ENCODE measurements around the gene TMEM184B. TPM values are rescaled to one million over a fixed set of nuclear protein-coding genes. Genes with fewer than 3 reads are reported as not detected.

The TMEM184B gene
- total and polyA plus RNA-seq, 2 donors (not counting 1 experiment from before 2014, with no cell fraction given), result 9.9 to 24.7 TPM

DNA sequence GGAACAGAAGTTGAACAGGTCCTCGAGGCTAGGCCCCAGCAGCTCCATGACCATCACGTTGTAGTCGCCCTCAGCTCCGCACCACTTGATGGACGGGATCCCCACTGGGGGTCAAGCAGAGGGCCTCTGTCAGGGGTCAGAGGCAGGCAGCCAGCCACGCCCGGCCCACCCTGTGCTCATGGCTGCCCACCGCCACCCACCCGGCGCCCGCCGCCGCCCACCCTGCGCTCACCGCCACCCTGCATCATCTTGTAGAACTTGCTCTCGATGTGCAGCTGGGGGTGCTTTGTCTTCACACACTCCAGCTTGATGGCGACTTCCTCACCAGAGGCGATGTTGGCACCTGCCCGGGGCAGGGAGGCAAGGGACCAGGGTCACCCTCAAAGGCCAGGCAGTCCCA lies 30.1 kb upstream of the TMEM184B start:
- peaks cover 11 to 19% of the 10 kb centered on the region in 2 donors for H3K4me1 ChIP-seq (ENCODE audit: control insufficient read depth in 2 of 2, insufficient read depth in 2 of 2, low read length in 2 of 2)
- Mint-ChIP-seq H3K27ac (no peak overlapping the region), H3K27me3 (no peaks in the 10 kb centered on the region), H3K4me1 (peaks cover 23% of the 10 kb centered on the region), H3K4me3 (no peak overlapping the region), H3K9me3 (ENCODE audit: insufficient read depth) (no peaks in the 10 kb centered on the region)
- CTCF ChIA-PET, result no interaction called here
- H4K20me1 ChIP-seq (ENCODE audit: control insufficient read depth, insufficient read depth, low read length, poor library complexity, severe bottlenecking), result peaks cover 21% of the 10 kb centered on the region
- no peak overlapping the region for H3K27ac ChIP-seq (ENCODE audit: low read length in 2 of 2)
- no peaks in the 10 kb centered on the region for H3K27me3 ChIP-seq (replicated peaks in 1 of 4; ENCODE audit: control extremely low read depth in 1 of 4, control insufficient read depth in 3 of 4, insufficient read depth in 4 of 4, low read length in 3 of 4)
- H3K9ac ChIP-seq (ENCODE audit: low read length), result no peak overlapping the region
- DNase-seq (no peak), ATAC-seq (ENCODE audit: low read depth) (no peak)
- H3K36me3 ChIP-seq (replicated peaks in 1 of 2; ENCODE audit: control extremely low read depth in 1 of 2, control insufficient read depth in 1 of 2, extremely low read depth in 1 of 2, insufficient read depth in 2 of 2, low read length in 1 of 2), result peaks cover 0 to 49% of the 10 kb centered on the region in 2 experiments
- POLR2A ChIA-PET, result interaction anchor here (0.6 kb wide), 1 partner anchor 13 kb away, joined by 5 read pairs; no protein-coding TSS in a partner anchor
- H3K9me3 ChIP-seq (ENCODE audit: control extremely low read depth in 1 of 3, control insufficient read depth in 2 of 3, insufficient read depth in 1 of 3, low read length in 2 of 3), result no peaks in the 10 kb centered on the region
- TF ChIP-seq CTCF (IDR thresholded peaks at IDR 0.05), result no peak
- TF ChIP-seq EZH2 (IDR thresholded peaks at IDR 0.05; ENCODE audit: borderline replicate concordance, insufficient read depth, low read depth, low read length, poor library complexity, severe bottlenecking), result no peak
- WGBS (ENCODE audit: insufficient coverage), result 97% methylated on average over 19 of the region's 19 CpGs
- H3K79me2 ChIP-seq (ENCODE audit: control insufficient read depth, insufficient read depth, low read length), result peaks cover 38% of the 10 kb centered on the region
- H2AFZ ChIP-seq (ENCODE audit: insufficient read depth, low read depth, low read length, poor library complexity, severe bottlenecking), result no peak overlapping the region
- intact Hi-C loops (cut with micrococcal nuclease), result no loop called here
- no peak overlapping the region for H3K4me3 ChIP-seq (ENCODE audit: control extremely low read depth in 1 of 5, extremely low read depth in 1 of 5, insufficient read depth in 1 of 5, low read depth in 2 of 5, low read length in 4 of 5)
- no peak overlapping the region for H3K4me2 ChIP-seq (replicated peaks; ENCODE audit: low read depth, low read length, poor library complexity, severe bottlenecking)

DNA sequence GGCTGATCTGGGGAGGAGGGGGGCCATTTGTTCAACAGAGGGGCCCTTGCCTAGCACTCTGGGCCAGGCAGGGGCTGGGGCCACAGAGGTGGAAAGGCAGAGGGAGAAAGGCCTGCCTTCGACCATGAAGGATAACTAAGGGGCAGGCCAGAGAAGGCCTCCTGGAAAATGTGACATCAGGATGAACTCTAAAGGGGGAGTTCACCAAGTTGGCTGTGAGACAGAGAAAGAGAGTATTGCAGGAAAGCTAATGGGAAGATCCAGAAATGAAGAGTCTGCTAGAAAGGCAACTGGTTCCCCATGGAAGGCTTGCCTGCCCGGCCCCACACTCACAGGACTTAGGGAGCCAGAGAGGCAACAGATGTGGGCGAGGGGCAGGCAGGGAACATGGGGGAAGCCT lies 28.1 kb upstream of the TMEM184B start:
- 100% methylated on average over 3 of the region's 3 CpGs for WGBS (ENCODE audit: insufficient coverage)
- peaks cover 7 to 10% of the 10 kb centered on the region in 2 donors for H3K4me1 ChIP-seq (ENCODE audit: control insufficient read depth in 2 of 2, insufficient read depth in 2 of 2, low read length in 2 of 2)
- H3K9me3 ChIP-seq (ENCODE audit: control extremely low read depth in 1 of 3, control insufficient read depth in 2 of 3, insufficient read depth in 1 of 3, low read length in 2 of 3), result no peaks in the 10 kb centered on the region
- H3K27me3 ChIP-seq (replicated peaks in 1 of 4; ENCODE audit: control extremely low read depth in 1 of 4, control insufficient read depth in 3 of 4, insufficient read depth in 4 of 4, low read length in 3 of 4), result no peaks in the 10 kb centered on the region
- no peak for DNase-seq
- Mint-ChIP-seq H3K4me3 (no peak overlapping the region), H3K4me1 (peaks cover 15% of the 10 kb centered on the region), H3K27ac (no peak overlapping the region), H3K9me3 (ENCODE audit: insufficient read depth) (no peaks in the 10 kb centered on the region), H3K27me3 (no peaks in the 10 kb centered on the region)
- H3K79me2 ChIP-seq (ENCODE audit: control insufficient read depth, insufficient read depth, low read length), result peaks cover 38% of the 10 kb centered on the region
- peaks cover 0 to 67% of the 10 kb centered on the region in 2 experiments for H3K36me3 ChIP-seq (replicated peaks in 1 of 2; ENCODE audit: control extremely low read depth in 1 of 2, control insufficient read depth in 1 of 2, extremely low read depth in 1 of 2, insufficient read depth in 2 of 2, low read length in 1 of 2)
- H3K4me3 ChIP-seq (ENCODE audit: control extremely low read depth in 1 of 5, extremely low read depth in 1 of 5, insufficient read depth in 1 of 5, low read depth in 2 of 5, low read length in 4 of 5), result no peak overlapping the region
- no peak overlapping the region for H2AFZ ChIP-seq (ENCODE audit: insufficient read depth, low read depth, low read length, poor library complexity, severe bottlenecking)
- POLR2A ChIA-PET, result no interaction called here
- TF ChIP-seq CTCF (IDR thresholded peaks at IDR 0.05) (no peak), EZH2 (IDR thresholded peaks at IDR 0.05; ENCODE audit: borderline replicate concordance, insufficient read depth, low read depth, low read length, poor library complexity, severe bottlenecking) (no peak)
- peaks cover 21% of the 10 kb centered on the region for H4K20me1 ChIP-seq (ENCODE audit: control insufficient read depth, insufficient read depth, low read length, poor library complexity, severe bottlenecking)
- no peak for ATAC-seq (ENCODE audit: low read depth)
- H3K4me2 ChIP-seq (replicated peaks; ENCODE audit: low read depth, low read length, poor library complexity, severe bottlenecking), result no peak overlapping the region
- no peak overlapping the region for H3K27ac ChIP-seq (ENCODE audit: low read length in 2 of 2)
- intact Hi-C loops (cut with micrococcal nuclease), result no loop called here
- CTCF ChIA-PET, result no interaction called here
- H3K9ac ChIP-seq (ENCODE audit: low read length), result no peak overlapping the region
